ENCODE results near the gene CLCNKA.
"Not testable (repeated sequence)": the region's sequence is repeated elsewhere in the genome, so short reads cannot be mapped to it uniquely, and the experiment has no call there.

The CLCNKA gene

DNA sequence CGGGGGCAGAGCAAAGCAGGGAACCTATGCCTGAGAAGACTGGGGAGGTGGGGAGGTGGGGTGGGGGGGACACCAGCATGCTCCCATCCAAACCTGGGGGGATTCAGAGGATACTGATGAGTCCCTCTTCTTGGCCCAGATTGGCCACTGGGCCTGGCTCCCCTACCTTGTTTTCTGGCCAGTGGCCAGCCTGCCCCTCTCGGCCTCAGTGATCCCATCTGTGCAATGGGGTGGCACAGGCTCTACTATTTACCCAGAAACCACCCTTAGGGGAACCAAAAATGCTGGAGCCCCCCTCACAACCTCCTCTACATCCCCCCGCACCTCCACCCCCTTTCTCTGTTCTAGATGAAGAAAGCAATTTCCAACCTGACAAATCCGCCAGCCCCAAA is 34.7 kb downstream of the CLCNKA start:
- not testable (repeated sequence) for H3K4me3 Mint-ChIP-seq, ATAC-seq, H3K27ac Mint-ChIP-seq, DNase-seq, H3K4me1 Mint-ChIP-seq, H3K9me3 Mint-ChIP-seq
- H3K27me3 Mint-ChIP-seq, result peaks cover 16% of the 10 kb centered on the region

DNA sequence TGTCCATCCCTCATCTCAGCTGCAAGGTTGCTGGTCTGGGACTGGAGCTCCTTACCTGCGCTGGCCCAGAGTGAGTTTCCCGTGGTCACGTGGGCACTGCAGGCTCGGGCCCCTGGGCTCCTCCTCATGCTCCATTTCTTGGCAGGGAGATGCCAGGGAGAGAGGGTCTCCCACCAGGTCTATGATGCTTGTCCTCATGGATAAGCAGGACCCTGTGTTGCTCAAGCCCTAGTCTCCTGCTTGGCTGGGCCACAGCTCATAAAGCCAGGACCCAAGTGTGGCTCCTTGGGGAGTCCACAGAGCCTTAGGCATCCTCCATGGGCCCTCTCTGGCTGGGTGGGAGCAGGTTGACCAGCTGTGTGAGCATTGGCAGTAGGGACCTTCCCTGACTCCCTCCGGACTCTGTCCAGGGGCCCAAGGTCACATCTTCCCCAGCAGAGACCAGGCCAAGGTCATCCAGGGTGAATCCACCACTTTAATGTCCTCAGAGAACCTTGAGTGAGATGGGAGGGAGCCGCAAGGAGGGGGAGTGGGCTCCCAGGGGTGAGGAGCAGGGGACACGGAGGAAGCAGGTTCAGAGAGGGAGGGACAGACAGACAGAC is 35.6 kb downstream of the CLCNKA start:
- not testable (repeated sequence) for H3K4me3 Mint-ChIP-seq, H3K27me3 Mint-ChIP-seq, H3K9me3 Mint-ChIP-seq, H3K4me1 Mint-ChIP-seq, ATAC-seq, DNase-seq
- peak overlapping the region in 1 of 2 donors; percentile 57 for H3K27ac Mint-ChIP-seq

DNA sequence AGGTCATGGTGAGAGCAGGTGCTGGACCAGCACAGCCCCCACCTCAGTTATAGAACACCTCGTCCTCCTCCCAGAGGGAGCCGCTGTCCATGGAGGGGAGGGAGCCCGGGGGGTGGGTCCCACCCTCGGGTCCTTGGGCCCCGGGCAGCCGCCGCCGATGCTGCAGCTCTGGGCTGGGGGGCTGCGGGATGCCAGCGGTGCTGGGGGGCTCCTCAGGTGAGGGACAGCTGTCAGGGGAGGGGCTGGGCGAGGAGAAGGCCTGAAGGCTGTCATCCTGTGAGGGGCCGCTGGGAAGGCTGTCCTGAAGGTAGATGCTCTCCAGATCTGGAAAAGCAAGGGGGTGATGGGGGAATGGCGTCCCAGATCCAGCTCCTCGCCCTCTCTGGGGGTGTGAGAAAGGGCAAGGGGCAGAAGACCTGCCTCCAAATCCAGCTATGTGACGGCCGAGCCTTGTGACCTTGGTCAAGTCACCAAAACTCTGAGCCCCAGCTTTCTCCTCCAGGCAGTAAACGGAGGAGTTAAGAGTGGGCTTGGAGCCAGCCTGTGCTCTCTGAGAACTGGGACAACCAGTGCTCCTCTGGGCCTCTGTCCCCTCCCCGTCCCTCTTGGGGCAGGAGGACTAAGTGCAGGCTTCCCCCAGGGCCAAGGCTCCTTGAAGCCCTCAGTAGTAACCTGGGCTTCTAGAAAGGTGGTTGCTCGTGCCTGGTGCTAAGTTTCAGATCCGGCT is 36.7 kb downstream of the CLCNKA start:
- H3K9me3 Mint-ChIP-seq, H3K4me1 Mint-ChIP-seq, H3K27me3 Mint-ChIP-seq, H3K27ac Mint-ChIP-seq, DNase-seq, H3K4me3 Mint-ChIP-seq: not testable (repeated sequence)
- peak; percentile 16 for ATAC-seq

DNA sequence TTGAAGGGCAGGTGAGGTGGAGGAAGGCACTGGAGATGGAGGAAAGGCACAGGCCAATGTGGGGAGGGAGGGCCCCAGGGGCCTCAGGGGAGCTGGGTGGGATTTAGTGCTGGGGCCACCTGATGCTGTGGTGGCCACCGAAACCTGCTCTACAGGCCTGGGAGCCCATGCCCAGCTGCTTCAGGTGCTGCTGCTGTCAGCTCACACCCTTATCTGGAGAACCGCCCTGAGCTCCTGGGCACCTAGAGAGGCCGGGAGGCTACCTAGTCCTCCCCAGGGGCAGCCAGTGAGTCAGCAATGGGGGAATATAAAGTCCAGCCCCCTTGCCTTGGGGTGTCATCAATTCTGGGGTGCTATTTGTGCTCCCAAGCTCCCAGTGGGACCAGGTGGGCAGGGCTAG is 39.4 kb downstream of the CLCNKA start:
- peaks cover 29% of the 10 kb centered on the region for H3K27me3 Mint-ChIP-seq
- no peaks in the 10 kb centered on the region for H3K9me3 Mint-ChIP-seq
- H3K4me3 Mint-ChIP-seq, result no peak overlapping the region
- H3K4me1 Mint-ChIP-seq, result peaks cover 20% of the 10 kb centered on the region
- DNase-seq, result no peak
- no peak for ATAC-seq
- H3K27ac Mint-ChIP-seq, result no peak overlapping the region

DNA sequence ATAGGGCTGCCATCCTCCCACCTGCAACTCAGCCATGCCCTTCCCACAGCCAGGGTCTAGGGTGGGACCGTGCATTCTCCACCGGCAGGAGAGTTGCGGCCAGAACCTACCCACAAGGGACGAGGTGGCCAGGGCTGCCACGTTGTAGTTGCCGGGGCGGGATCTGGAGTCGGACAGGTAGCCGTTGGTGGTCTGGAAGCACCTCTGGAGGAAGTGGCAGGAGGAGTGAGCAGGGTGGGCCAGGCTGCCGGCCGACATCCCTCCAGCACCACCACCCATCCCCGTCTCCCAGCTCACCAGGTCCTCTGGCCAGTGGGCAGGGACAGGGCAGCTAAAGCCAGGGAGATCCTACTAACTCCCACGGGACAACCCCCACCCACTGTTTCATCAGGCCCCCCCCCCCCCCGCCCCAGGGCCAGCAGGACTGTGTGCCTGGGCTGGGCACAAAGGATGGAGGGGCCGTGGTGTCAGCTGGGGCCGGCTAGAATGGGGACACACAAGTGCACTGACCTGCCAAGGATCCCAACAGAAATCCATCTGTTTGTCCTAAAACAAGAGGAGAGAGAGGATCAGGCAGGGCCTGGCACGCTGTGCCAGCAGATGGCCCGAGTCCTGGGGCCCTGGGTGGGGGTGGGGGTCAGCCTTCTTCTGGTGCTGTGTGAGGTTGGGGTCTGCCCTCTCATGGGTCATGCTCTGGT is 40.3 kb downstream of the CLCNKA start:
- not testable (repeated sequence) for ATAC-seq, H3K27ac Mint-ChIP-seq, H3K9me3 Mint-ChIP-seq, H3K4me3 Mint-ChIP-seq, DNase-seq
- H3K27me3 Mint-ChIP-seq, result peaks cover 29% of the 10 kb centered on the region
- H3K4me1 Mint-ChIP-seq, result peaks cover 18% of the 10 kb centered on the region

DNA sequence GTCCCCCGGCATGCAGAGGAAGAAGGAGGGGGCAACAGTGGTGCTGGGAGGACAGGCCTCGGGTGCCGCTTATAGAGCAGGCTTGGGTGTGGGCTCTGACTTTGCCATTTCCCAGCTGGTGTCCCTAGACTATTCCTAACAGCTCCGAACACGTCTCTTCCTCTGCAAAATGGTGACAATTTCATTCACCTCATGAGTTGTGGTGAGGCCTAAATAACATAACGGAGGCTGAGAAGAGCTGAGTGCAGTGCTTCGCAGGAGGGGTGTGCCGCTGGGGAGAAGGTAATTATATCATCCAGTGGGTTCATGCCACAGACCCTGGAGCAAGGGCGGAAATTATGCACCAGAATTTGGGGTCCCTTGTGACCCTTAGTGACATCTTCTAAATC is 40.8 kb downstream of the CLCNKA start:
- H3K27me3 Mint-ChIP-seq, result peaks cover 27% of the 10 kb centered on the region
- peak; percentile 29 for ATAC-seq
- H3K4me3 Mint-ChIP-seq, H3K27ac Mint-ChIP-seq, H3K9me3 Mint-ChIP-seq, DNase-seq: not testable (repeated sequence)
- peaks cover 18% of the 10 kb centered on the region for H3K4me1 Mint-ChIP-seq

DNA sequence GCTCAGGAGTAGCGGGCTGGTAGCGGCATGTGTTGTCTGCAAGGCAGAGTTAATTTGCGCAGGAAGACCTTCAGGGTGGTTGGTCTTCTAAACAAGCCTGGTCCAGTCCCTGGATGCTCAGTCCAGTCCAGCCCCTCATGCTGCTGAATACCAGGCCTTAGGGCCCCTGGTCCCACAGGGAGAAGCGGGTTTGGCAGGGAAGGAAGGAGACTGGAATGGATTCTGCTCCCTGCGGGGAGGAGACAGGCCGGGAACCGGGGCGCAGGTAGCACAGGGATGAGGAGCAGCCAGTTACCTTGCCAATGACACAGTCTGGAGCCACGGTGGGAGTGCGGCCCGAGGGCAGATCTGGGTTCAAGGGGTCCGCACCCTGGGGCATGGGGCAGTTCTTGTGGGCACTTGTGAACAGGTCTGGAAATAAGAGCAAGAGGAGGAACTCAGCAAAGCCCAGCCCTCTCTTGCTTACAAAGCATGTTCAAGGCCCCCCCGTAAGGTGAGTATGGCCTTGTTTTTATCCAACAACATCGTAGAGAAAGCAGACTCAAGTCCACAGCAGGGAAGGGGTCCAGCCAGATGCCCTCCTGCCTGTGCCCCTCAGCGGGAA is 41.5 kb downstream of the CLCNKA start:
- Mint-ChIP-seq H3K9me3 (no peaks in the 10 kb centered on the region), H3K27ac (no peak overlapping the region), H3K4me1 (peaks cover 18% of the 10 kb centered on the region), H3K4me3 (no peak overlapping the region), H3K27me3 (peaks cover 29% of the 10 kb centered on the region)
- ATAC-seq (no peak), DNase-seq (no peak)

DNA sequence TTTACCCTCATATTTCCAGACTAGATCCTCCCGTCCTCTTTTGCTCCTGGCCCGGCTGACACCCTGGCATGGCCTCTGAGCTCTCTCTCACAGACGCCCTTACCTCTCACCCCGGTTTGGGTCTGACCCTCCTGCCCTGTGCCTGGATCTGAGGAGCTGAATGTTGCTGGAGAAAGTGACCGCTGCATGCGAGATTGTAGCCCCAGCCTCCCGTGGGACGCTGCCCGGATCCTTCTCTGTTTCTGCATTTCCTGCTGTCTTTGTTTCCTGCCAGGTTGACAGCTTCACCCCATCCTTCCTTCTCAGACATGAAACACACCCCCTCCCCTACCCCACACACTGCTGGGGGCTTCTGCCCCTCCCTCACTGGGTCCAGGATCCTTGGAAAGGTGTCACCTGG is 42.1 kb downstream of the CLCNKA start:
- DNase-seq, result no peak
- Mint-ChIP-seq H3K27ac (no peak overlapping the region), H3K27me3 (peaks cover 35% of the 10 kb centered on the region), H3K4me1 (peaks cover 18% of the 10 kb centered on the region), H3K9me3 (no peaks in the 10 kb centered on the region), H3K4me3 (no peak overlapping the region)
- no peak for ATAC-seq

DNA sequence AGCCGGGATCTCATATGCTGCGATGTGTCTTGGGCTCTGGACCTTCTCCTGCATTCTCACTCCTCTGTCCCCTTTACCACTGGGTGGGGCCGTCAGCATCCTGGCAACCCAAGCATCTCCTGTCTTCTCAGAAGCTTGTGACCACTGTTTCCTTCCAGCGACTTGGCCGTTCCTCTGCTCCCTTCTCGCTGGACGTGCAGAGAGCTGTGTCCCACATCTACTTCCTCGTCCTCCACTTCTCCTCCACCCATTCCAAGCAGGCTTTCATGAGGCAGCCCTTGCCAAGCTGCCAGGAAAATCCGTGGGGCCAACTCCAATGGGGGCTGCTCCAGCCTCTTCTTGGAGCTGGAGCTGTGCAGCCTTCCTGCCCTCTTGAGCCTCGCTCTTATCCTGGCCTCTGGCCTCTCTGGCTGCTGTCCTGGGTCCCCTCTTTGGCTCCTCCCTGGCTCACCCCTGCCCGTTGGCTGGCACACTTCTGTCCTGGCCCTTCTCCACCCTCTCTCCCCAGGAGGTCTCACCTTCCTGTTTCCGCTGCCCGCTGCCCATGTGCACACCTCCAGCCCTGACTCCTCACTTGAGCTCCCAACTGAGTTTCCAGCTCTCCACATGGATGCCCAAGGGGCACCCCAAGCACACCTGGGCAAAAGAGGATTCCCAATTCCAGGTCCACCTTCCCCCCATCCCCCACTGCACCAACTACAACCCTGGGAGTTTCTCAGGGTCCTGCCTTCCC is 42.9 kb downstream of the CLCNKA start:
- Mint-ChIP-seq H3K27me3 (peaks cover 43% of the 10 kb centered on the region), H3K4me3 (no peak overlapping the region)

DNA sequence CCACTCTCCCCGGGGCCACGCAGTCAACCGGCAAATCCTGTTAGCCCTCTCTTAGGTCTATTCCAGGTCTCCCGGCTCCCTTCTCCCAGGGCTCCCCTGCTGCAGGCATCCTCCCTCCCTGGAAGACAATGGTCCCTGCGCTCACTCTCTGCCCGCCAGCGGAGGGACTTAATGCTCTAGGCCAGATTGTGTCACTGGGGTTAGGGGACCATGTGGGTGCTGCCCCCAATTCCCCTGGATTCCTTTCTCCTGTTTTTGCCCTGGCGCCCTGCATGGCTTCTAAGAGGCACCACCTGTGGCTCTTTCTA is 43.4 kb downstream of the CLCNKA start:
- Mint-ChIP-seq H3K9me3 (no peaks in the 10 kb centered on the region), H3K4me1 (peaks cover 23% of the 10 kb centered on the region)
- no peak for ATAC-seq

More for the DNA sequence above, 42.9 kb downstream of the CLCNKA start:
- Mint-ChIP-seq H3K9me3 (no peaks in the 10 kb centered on the region), H3K4me1 (peaks cover 18% of the 10 kb centered on the region), H3K27ac (peak overlapping the region in 1 of 2 donors; percentile 57)
- ATAC-seq, result no peak
- no peak for DNase-seq

DNA sequence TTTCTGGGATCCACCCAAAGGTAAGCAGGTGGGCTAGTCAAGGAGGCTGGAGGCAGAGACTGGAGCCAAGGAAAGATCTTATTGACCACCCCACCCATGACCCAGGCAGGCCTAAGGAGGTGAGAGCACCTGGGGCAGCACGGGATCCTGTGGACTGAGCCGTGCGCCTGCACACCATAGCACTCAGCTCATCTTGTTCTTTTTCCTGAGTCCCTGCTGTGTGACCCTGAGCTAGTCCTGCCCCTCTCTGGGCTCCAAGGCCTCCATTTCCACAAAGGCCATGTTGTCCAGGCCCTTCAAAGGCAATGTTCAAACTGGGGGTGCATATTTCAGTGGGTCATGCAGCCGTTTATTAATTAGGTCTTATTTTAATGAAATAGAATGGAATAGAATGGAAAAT is 44.4 kb downstream of the CLCNKA start:
- no peak for DNase-seq
- no peak overlapping the region for H3K27ac Mint-ChIP-seq
- no peaks in the 10 kb centered on the region for H3K9me3 Mint-ChIP-seq
- ATAC-seq, result no peak
- peaks cover 31% of the 10 kb centered on the region for H3K4me1 Mint-ChIP-seq
- peaks cover 53% of the 10 kb centered on the region for H3K27me3 Mint-ChIP-seq
- no peak overlapping the region for H3K4me3 Mint-ChIP-seq

More for the DNA sequence above, 43.4 kb downstream of the CLCNKA start:
- Mint-ChIP-seq H3K4me3 (no peak overlapping the region), H3K27me3 (peaks cover 48% of the 10 kb centered on the region), H3K27ac (no peak overlapping the region)
- no peak for DNase-seq

DNA sequence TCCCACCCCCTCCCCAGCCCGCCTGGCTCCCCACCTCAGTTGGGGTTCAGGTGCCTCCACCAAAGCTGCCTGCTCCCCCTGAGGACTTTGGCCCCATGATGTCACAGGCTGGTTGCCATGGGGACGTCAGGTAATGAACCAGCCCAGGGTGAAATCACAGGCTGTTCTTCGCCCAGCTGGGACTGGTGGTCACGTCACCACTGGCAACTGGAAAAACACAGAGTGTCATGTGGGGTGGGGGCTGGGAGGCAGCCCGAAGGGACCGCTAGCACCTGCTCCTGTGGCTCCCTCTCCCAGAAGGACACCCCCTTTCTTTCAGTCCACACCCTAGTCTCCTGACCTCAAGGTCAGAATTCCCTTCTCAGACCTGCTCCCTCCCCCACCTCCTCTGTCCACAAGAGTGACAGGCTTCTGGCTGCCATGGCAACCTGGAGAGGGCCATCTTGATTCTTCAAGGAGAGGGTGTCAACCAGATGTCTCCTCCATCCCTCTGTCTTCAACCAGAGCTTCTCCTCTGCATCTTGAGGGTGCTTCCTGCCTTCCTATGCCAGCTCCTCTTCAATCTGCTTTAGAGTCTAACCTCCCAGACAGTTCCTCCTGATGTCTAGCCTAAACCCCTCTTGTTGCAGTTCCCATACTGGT is 45.4 kb downstream of the CLCNKA start:
- ATAC-seq, result no peak
- peaks cover 31% of the 10 kb centered on the region for H3K4me1 Mint-ChIP-seq
- no peaks in the 10 kb centered on the region for H3K9me3 Mint-ChIP-seq
- peak overlapping the region in 1 of 2 donors; percentile 65 for H3K27ac Mint-ChIP-seq
- no peak for DNase-seq
- no peak overlapping the region for H3K4me3 Mint-ChIP-seq
- peaks cover 63% of the 10 kb centered on the region for H3K27me3 Mint-ChIP-seq

DNA sequence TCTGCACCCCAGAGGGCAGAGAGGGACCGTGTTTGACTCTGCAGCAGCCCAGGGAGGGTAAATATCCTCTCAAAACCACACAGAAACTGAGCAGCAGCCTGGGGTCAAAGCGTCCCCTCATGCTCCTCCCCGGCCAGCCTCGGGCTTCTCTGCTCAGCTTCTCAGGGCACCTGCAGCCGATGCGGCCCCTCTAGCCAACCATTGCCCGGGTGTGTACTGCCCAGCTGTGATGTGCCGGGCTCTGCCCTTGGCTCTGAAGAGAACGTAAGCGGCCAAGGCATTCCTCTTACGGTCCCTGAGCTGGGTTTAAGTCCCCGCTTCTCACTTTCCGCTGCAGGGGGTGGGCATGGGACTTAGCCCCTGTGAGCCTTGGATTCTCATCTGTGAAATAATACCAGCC is 46.1 kb downstream of the CLCNKA start:
- Mint-ChIP-seq H3K9me3 (no peaks in the 10 kb centered on the region), H3K4me3 (no peak overlapping the region), H3K27ac (peak overlapping the region in 1 of 2 donors; percentile 42), H3K27me3 (peaks cover 70% of the 10 kb centered on the region), H3K4me1 (peaks cover 31% of the 10 kb centered on the region)
- ATAC-seq, result no peak
- no peak for DNase-seq

DNA sequence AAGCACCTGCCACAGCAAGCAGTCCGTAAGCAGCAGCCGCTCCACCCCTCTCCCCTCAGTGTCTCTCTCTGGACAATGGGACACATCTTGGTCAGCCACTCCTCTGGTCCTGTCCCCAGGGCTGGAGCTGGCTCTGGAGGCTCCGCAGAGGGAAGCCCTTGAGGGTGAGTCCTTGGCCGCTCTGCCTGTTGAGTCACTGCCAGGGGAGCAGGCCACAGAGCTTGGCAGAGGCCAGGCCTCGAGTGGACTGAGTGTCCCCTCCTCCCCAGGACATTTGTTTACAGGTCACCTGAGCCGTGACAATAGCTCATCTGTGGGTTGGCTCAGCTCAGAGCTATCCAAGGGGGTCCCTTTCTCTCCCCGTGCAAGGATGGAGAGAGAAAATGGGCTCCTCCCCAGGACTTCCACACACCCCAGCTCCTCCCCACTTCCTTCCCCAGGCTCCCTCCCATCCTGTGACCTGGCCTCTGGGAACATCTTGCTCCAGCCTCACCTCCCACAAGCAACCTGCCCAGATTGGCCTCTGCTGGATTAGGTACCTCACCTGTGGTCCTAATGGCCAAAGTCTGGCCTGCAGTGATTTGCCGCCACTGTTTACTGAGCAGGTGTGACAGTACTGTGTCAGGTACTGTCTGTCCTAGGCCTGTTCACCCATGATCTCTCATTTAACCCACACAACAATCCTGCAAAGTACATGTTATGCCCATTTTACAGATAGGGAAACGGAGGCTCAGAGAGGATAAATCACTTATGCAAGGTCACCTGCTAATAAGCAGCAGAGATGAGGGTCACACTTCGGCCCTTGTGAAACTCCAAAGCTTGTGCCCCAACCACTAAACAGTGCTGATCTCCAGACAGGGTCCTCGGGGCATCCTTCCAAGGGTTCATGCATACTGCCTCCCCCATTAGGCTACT is 46.8 kb downstream of the CLCNKA start:
- no peak for ATAC-seq
- Mint-ChIP-seq H3K27me3 (peaks cover 73% of the 10 kb centered on the region), H3K9me3 (no peaks in the 10 kb centered on the region), H3K4me3 (no peak overlapping the region), H3K27ac (peak overlapping the region in 1 of 2 donors; percentile 42), H3K4me1 (peaks cover 32% of the 10 kb centered on the region)
- no peak for DNase-seq
